ENCODE measurements around the gene SIGLEC1.

SIGLEC1 gene

DNA sequence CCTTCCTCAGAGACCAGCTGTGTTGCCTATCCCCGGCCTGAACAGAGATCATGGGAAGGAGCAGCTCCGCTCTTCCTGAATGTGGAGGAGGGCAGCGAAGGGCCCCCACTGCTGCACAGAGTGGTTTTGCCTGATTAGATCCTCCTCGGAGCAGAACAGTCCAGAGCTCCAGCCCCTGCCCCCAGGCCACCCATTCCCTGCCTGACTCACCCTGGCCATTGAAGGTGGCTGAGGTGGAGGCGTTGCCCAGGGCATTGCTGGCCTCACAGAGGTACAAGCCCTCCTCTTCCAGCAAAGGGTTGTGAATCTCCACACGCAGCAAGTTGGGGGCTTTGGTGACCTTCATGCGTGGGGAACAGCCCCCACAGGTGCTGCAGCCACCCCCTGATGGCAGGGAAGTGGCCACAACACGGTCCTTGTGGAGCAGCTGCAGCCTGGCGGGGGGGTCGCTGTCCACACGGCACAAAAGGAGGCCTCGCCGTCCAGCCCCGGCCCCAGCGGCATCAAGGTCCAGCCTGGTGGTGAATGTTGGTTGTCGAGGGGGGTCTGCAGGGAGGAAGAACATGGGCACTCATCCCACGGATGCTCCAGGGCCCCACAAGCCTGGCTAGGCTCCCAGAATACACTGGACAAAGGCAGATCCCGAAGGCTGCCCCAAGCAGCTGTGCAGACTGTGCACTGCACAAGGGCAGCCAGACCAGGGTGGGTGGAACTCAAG, 14.7 kb downstream of the SIGLEC1 start:
- DNase-seq = no peak

DNA sequence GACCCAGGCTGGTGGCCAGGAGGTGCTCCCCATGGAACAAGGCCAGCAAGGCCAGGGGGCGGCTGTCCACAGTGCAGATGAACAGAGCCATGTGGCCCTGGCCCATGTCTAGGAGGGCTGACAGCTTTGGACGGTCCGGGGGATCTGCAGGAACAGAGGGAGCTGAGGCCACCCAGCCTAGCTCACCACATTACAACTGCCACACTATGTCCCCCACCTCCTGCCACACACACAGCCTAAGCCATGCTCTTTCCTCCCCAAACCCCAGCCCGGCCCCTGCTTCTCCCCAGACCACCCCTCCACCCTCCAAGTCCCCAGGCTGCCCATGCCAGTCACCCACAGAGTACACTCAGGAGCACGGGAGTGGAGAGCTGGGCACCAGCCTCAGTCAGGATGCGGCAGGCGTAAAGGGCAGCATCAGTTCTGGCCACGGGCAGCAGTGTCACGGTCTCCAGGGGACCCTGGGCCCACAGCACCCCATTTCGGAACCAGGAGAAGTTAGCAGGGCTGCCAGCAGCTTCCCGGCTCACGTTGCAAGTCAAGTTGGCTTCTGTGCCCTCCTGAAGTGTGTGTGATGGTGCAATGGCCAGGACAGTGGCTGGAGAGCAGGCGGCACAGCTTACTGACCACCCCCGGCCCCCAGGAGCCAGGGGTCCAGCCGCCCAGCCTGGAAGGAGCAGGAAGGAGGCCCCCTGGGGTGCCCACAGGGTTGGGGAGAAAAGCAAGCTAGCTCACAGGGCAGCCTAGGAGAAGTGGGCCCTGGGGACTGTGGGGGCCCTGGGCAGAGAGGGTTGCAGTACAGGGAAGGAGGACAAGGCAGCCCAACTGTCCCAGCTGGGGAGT, 15.4 kb downstream of the SIGLEC1 start:
- DNase-seq = no peak

DNA sequence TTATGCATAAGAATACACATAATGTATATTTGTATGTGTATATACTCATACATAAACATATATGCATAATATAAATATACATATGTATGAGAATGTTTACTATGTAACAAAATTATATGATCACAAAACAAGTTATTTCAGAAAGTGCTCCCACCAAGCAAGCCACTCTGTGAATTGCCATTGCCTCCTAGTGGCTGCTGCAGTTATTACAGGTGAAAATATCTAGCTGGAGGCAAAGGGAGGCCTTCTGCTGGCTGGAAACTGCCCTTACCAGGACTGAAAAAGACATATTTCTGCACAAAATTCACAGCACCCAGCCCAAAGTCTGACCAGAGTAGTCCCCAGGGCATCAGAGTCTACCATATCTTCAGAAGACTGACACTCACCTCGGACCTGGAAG, 16.2 kb downstream of the SIGLEC1 start:
- no peak for DNase-seq

DNA sequence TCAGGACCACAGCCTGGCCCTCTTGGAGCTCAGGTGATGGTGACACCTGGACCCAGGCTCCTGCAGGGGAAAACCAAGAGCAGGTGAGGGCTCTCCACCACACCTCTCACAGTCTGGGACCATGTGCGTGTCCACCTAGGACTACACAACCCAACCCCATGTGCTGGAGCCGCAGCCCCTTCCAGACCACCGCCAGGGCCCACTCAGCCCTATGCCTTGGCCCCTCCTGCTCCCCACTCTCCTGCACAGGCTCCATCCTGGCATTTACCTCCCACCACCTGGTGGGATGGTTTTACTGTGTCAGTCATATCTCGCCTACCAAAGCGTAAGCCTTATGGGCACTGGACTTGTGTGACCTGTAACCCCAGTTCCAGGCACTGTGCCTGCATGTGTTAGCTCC, 17.5 kb downstream of the SIGLEC1 start:
- DNase-seq = no peak

DNA sequence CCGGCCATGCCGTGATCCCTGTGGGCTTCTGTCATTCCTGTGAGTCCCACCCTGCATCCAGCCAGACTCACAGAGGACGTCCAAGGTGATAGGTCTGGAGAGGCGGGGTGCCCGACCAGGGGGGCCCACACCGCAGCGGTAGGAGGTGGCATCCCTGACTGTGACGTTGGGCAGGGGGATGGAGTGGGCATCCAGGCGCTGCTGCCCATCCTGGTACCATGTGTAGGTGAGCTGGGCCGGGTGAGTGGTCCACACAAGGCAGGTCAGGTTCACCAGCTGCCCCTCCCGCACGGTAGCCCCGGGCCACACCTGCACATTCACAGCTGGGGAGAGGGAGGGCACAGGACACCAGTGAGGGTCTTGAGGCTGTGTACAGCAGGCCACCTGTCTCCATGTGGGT, 19.0 kb downstream of the SIGLEC1 start:
- no peak for DNase-seq

DNA sequence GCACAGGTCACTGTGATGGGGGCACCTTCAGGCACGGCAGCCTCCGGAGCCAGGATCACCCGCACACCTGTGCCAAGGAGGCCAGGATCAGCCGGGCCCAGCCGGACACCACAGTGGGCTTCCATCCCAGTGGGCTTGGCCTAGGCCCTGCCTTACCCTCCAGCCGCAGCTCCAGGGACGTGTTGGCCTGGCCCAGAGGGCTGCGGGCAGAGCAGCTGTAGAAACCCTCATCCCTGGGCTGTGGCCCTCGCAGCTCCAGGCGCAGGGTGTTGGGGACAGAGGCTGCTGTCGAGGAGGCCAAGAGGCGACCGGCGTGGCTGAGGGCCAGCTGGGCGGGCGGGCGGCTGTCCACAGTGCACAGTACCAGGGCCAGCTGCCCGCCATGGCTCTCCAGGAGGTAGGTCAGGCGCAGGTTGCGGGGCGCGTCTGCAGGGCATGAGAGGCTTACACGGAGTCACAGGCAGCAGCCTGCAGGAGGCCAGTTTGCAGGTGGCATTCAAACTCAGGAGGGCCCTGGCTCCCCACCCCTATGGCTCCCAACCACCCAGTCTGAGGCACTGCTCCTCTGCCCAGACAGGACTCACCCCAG, 19.6 kb downstream of the SIGLEC1 start:
- DNase-seq = no peak

DNA sequence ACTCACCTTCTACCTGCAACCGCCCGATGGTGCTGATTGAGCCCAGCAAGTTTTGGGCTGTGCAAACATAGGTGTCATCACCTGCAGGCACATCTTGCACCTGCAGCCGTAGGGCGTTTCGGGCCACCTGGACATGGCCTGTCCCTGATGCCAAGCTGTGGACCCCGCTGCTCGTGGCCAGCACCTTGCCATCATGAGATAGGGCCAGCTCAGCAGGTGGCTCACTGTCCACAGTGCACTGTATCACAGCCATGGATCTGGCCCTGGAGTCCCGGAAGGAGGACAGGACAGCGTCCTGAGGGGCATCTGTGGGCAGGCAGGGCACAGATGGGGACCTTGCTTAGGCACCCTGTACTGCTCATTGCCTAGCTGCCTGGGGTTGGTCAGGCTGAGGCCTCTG, 20.5 kb downstream of the SIGLEC1 start:
- DNase-seq = no peak

DNA sequence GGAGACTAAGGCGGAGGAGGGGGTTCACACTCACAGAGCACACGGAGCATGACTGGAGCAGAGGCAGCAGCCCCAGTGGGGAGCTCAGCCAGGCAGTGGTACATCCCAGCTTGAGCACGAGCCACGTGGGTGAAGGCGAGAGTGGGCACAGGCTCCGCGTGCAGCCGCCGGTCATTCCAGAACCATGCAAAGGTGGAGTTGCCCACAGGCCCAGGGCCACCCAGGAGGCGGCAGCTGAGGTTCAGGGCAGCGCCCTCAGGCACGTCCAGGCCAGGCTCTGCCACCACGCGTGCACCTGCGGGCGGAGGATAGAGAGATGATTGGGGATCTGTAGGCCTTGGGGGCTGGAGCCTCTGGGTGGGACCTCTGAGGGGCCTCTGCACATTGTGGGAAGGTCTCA, 21.1 kb downstream of the SIGLEC1 start:
- DNase-seq = no peak

DNA sequence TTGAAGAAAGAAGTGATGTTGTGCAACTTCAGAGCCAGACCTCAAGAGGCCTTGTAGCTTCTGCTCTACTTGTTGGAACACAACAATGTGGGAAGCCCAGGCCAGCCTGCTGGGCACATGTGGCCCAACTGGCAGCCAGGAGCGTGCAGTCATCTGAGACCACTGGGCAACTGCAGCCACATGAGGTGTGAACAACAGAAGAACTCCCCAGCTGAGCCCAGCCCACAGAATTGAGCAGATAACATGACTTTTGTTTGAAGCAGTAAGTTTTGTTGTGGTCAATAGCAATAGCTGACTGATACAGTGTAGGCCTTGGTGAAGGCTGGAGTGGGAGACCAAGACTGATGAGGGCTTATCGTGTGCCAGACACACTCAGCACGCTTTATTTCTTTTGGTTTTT, 22.0 kb downstream of the SIGLEC1 start:
- DNase-seq = no peak

DNA sequence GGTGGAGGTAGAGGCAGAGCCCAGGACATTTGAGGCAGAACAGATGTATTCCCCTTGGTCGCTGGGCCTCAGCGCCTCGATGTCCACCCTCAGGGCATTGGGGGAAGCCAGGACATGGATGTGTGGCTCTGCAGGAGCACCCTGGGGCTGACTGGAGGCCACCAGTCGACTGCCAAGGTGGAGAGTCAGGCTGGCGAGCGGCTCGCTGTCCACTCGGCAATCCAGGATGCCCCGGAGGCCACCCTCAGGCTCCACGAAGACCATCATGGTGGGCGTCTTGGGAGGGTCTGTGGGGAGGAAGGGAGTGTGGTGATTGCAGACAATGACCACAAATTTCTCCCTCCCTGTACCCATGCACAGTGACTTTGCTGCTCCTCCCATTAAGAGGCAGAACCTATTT, 22.4 kb downstream of the SIGLEC1 start:
- DNase-seq = no peak

DNA sequence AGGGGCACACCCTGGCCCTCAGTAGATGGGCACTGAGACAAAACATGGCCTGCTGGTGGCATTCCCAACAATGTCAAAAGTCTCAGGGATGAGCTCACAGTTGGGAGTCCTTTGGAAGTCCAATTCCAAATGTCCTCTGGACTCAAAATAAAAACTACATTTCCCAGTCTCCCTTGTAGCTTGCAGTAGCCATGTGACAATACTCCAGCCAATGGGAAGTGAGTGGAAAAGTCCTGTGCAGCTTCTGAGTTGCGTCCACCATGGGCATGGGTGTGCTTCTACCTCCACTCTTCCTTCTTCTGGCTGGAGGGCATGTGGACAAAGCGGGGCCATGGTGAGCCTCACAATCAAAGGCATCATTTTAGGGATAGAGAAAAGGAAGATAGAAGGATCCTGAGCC, 24.7 kb downstream of the SIGLEC1 start:
- no peak for DNase-seq

DNA sequence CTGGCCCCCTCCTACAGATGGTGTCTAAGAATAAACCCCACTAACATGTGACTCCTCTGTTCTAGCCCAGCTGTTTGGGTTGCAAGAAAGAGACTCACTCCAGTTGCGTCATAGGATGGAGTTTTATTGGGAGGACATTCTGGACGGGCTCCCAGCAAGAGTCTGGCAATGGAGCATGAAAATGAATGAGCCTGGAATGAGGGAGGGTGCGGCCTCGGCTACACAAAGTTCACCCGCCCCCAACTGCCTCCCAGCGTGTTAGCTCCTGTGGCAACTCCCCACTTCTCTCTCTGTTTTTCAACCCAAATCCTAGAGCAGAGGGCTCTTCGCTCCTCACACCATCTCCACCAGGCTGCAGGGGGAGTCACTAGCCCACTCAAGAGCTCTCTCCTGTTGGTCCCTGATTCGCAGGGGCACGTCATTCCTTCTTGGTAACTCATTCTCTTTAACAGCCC, 25.5 kb downstream of the SIGLEC1 start:
- no peak for DNase-seq

DNA sequence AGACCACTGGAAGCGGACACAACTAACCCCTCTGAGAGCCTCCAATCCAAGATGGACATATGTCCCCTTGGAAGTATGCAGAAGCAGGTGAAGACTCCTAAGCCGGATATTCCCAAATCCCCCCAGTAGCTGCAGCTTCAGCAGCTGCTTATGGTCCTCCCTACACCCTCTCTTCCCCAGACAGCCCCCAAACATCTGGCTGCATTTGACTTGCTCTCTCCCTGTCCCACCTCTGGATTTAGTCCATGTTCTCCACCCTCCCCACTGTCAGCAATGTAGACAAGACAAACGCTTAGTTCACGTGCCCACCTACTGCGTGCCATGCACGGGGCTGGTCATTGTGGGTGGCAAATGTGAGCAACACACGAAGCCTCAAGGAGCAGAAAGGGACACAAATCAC, 26.0 kb downstream of the SIGLEC1 start:
- DNase-seq = no peak

DNA sequence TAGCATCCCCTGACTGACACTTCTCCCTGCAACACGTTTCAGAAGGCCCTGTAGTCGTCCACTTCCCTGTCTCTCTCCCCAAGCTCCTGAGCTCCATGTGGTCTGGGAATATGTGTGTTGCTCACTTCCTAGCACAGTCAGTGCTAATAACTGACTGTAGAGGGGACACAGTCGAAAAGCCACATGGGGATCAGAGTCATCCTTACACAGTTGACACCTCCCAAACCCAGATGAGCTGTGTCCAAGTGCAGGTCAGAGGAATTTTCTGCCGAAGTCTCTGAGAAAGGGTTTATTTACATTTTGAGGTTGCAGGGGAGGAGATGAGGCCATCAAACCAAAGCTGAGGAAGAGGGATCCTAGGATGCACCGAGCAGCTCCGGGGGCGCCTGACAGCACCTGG, 27.1 kb downstream of the SIGLEC1 start:
- DNase-seq = no peak

DNA sequence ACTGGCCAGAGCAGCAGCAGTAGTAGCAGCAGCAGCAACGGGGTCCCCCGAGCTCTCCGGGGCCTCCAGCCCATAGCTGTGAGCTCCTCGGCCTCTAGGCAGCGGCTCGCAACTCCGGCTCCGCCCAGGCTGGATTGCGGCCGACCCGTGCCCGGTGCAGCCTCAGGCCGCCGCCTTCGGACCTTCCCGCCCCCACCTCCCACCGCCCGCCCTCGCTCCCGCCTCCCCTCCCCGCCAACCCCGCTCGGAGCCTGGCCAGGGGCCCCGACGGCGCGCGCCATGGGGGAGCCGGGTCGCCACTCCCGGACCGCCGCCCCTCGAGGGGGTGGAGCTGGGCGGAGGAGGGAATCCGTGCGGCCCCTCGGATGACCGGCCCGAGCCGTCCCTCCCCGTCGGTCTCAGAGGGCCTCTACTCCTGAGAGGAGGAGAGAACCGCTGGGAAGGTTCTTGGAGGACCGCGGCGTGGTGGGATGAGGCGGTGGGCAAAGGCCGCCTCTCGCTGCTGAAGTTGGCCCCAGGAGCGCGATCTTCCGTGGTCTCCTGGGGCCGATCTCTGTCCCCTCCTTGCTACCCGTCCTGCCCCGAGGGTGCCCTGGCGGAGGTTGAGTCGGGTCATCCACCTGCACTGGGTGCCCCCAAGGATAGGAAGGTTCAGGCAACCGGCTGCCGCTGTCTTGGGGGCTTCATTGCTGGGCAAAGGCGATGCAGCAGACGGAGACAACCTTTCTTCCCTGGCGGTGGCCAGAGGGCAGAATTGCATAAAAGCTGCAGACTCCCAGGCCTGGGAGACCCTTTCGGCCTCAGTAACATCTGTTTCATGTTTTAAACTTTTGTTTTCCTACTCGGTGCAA, 30.2 kb downstream of the SIGLEC1 start, which contains the start of gene ADAM33:
Gene ADAM33 (minus strand): TSS at position 80 of the 851 bp plus-strand sequence. CDS start 6 bp downstream, at position 74.
- DNase-seq = no peak

DNA sequence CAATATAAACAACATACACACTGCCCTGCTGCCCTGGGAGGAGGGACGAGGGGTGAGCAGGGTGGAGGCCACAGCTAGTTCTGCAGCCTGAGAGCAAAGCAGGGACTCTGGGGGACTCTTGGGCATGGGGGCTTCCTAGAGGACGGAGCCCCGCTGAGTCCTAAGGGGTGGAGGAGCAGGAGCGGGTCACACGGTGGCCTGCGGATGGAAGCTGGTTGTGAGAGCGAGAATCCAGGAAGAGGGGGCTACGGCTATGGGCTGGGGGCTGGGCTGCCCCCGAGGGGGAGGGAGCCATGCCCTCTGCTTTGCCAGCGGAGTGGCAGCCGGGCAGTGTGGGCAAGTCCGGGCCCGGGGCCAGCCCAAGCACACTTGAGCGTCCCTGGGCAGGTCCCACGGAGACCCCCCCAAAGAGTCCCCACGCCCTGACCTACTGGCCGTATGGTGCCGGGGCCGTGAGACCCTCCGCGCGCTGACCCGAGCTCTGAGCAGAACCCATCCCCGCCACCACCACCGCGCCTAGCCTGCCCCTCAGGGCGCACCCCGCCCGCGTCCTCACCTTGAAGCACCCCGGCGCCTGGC, 31.0 kb downstream of the SIGLEC1 start:
- no peak for DNase-seq

DNA sequence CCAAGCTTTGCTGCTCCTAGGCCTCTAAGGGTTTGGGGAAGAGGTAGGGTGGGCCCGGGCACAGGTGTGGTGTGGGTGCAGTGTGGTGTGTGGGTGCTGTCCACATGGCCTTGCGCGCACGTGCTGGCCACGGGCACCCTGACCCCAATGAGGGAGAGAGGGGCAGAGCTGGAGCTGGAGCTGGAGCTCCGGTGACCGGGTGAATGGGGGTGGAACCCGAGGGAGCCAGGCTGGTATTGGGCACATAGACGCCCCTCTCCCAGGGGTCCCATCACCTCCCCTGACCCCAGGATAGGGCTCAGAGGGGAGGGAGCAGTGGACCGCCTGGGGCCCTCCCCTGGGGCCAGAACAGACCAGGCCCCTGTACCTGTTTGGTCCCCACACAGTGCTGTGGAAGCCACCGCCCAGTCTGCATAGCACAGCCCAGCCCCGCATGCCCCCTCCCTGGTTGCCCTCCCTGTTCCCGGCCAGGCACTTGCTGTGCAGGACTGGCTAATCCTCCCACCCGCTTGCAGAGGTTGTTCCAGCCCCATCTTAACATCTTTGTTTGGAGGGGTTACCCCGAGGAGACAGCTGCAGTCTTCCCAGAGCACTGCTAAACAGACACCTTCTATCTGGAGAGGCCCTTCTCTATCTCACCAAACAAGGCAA, 31.6 kb downstream of the SIGLEC1 start:
- no peak for DNase-seq

DNA sequence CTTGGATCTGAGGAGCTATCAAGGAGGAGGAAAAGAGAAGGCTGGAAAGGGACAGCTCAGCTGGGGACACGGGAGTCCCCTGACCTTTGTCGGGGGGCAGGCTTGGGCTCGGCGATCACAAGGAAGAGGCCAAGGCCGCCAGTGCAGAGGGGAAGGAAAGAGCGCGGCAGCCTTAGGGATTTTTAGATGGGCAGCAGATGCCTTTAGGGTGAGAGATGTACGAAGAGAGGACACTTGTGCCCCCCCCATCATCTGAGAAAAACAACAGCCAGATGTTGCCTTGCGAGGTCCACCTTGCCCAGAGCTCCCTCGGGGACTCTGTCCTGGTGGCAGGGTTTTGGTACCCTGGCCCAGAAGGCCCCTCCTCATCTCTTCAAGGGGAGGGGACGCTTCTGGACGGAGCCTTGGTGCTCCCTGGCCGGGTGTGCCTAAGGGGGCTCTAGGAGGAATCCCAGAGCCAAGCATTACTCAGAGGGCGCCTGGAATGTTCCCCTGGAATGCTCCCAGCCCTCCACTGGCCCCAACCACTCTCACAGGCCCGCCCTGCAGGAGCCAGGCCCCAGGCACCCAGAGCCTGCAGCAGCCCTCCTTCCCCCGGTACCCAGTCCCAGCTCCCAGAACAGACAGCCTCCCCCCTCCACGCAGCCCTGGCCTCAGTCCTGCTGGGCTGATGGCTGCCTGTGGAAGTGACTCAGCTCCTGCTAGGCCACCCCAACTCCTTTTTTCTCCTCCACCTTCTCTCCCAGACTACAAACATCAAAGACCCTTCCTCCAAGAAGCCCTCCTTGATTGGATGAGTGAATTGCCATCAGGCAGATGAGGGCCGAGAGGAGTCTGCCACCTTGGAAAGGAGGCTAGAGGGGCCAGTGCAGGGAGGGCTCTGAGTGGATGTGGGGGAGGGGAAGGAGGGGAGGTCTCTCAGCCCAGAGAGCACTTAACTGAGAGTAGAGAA, 32.4 kb downstream of the SIGLEC1 start:
- DNase-seq = no peak

DNA sequence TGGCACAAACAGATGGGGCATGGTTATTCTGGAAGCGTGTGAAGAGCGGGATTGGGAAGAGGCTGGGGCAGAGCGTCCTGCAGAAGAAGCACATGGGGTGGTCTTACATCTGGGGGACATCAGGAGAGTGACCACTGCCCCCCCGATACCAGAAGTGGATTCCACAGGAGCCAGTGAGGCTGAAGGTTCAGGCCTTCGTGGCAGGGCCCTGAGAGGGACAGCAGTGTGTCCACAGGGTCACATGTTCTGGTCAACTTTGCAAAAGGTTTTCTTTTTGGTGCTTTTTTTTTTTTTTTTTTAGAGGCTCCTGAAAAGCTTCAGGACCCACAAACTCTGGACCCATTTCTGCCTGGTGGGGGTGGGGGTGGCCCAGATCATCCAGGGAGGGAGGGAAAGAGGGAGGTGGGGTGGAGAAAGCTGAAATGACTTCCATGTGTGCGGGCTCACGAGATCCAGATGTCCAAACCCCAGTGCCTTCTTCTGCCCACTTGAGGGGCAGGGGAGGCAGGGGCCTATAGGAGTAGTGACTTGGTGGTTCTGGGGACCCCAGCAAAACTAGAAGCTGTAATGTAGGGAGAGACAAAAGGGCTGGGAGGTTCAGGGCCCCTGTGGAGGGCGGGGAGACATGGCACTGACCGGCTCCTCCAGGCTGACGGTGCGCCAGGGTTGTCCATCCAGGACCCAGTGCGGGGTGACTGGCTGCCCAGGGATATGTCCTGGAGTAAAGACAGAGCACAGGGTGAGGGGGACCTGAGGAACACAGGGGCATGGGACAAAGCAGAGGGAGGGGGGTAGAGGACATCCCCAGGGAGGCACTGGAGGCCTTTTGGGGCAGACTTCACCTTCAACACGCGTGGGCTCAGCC, 33.3 kb downstream of the SIGLEC1 start:
- DNase-seq = no peak

DNA sequence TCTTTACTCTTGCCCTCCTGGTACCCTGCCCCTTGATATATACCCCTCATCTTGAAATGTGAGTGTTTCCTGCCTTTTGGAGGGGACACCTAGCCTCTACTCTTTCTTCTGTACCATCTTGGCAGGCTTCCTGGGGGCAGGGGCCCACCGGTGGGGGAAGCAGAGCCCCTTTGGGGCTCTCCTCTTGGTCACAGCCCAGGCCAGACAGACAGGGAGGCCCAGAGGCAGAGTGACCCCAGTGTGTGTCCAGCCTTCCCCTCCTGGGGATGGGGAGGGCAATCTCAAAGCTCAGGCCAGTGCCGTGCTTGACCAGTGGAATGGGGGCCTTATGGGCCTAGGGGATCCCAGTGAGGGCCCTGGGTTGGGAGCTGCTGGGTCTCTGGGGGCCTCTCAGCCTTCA, 34.2 kb downstream of the SIGLEC1 start:
- DNase-seq = no peak
